Stimulated activated CD8-positive, alpha-beta memory T cell treated with anti-CD3 and anti-CD28 coated beads, Interleukin-2, amount 100 ng/mL, for 48 hours (primary cell): ENCODE results near the gene COL19A1.
"Not testable (repeated sequence)": the region's sequence is repeated elsewhere in the genome, so short reads cannot be mapped to it uniquely, and the experiment has no call there.

ENCODE experiments used
- DNase-seq, 2 donors: peaks; one replicate each; pipeline ENCODE4 v3.0.0-alpha.2; 2020; ENCODE audit warnings: low read depth in 2 of 2

COL19A1 gene

GRCh38 chr6:69866351-69866769 lies at the start of gene COL19A1:
Gene COL19A1, plus strand, starts transcription at chr6:69866556. Its CDS starts 13,012 bp downstream, at chr6:69879568.
- DNase-seq = peak in 1 of 2 donors; percentile 4

GRCh38 chr6:69816569-69816968 lies 49.8 kb upstream of the COL19A1 start:
- no peak for DNase-seq

DNA sequence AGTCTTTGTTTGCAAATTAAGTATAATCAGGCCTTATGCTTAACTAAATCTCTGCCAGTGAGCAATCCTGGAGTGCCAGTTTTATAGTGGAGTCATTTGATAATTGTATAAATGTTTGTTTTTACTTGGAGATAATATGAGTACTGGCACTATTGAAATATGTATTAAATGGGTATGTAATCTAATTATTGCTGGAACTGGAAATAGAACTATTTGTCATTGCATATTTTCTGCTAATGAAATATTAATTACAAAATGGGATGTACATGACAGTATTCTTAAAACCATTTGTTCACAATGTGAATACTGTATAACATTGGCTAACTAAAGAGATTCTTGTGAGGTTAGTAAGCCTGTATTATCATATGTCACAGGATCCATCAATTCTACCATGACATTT lies 49.0 kb upstream of the COL19A1 start:
- no peak for DNase-seq

DNA sequence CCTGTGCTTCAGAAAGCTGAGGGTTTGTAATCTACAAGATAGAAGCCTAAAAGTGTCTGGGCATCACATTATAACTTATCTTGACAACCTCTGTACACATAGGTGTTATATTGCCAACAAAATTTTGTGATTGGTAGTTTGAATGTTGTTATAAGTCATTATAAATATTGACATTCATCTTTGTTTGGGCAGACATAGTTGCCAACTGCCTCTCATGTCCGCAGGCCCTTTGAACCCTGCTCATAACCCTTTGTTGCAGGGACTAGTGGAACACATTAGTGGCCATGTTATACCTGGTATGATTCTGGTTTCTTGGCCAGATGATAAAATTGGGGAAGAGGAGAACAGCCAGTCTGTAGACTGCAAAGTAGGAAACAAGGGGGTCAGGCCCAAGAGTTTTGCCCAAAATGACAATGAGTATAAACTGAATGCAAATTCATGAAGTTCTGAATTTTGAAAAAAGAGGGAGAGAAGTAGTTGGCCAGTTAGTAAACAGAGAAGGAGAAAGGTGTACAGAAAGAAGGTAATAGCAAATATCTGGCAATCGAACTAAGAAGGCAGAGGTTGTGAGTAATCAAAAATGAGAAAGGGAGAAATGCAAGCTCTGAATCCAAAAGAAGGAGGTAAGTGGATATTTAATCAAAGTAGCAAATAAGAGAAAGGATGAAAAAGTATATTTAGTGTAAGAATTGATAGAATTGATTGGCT lies 48.0 kb upstream of the COL19A1 start:
- DNase-seq = no peak

- DNase-seq = no peak
These were observed 47.2 kb upstream of the COL19A1 start for GRCh38 chr6:69819138-69819537.

- DNase-seq = no peak
These were observed 46.3 kb upstream of the COL19A1 start for GRCh38 chr6:69820018-69820417.

DNA sequence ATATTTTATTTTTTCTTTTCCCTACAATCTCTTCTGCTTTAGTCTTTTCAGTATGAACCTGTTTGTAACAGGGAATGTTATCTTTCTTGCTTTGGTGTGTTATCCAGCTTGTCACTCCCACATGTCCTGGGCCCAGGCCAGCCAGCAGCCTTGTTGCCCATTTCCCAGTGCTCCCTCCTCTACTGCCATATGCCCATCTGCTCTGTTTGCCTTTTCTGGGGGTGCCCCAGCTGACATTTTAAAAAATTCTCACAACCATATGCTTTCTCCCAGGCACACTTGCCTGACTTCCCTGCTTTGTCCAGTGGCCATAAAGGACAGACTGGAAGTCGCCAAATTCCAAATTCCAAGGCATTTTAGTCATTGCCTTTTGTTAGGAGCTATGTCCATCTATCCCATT lies 45.9 kb upstream of the COL19A1 start:
- no peak for DNase-seq

- DNase-seq = not testable (repeated sequence)
These were observed 42.0 kb upstream of the COL19A1 start for GRCh38 chr6:69824355-69824754.

DNA sequence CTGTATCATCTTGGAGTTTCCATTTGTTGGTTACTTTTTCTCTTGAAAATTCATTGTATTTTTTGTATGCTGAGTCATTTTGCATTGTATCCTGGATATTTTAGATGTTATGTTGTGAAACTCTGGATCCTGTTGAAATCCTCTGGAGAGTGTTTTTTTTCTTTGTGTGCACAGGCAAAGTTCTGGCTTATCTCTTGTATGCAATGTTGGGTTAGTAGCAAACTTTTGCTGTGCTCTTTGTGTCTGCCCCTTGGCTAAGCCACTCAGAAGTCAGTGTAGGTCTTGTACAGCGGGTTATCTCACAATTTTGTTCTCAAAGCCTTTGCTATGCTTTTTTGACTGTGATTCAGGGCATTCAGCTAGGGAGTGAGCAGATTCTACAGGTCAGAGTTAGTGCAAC lies 40.5 kb upstream of the COL19A1 start:
- DNase-seq = no peak

DNA sequence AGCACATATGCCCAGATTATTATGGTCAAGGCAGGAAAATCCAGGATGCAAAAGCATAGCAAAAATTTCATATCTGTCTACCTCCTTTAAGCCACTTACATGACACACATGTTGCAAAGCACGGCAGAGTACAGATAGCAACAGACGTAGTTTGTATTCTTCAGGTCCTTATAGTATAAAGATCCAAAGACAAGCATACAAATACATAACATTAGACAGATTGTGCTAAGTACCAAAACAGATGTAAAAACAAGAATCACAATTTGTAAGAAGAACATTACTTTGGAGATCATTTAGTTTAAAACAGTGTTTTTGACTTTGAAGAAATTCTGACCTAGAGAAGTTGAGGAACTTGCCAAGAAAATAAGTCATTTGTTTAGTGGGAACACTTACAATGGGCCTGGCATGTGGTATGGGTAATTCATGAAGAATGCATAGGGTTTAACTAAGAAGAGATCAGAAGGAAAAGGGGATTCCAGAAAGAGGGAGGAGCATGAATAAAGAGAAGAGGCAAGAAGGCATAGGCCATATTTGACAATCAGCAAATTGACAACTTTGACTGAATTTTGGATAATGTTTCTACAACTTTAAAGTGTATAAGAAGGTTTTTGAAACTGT lies 39.0 kb upstream of the COL19A1 start:
- no peak for DNase-seq

DNA sequence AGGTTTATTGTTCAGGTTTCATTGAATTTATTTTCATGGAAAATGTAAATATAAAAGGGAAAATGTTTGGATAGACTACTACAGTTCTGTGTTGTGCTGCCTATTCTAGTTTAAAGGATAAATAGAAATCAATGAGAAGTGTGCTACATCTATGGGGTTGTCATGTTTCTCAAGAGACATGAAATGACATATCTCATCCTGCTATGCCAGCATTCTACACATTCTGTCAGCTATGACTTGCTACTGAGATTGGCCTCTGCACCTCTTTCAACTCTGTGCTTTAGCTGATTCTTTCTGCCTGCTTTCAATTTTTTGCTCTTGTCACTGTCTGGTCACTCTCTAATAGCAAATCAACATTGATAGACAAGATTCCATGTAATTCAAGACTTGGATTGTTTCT lies 33.8 kb upstream of the COL19A1 start:
- DNase-seq = no peak

GRCh38 chr6:69835414-69836179 lies 30.8 kb upstream of the COL19A1 start:
- DNase-seq = no peak

GRCh38 chr6:69841862-69842261 lies 24.5 kb upstream of the COL19A1 start:
- DNase-seq = no peak

GRCh38 chr6:69843189-69843588 lies 23.2 kb upstream of the COL19A1 start:
- DNase-seq = no peak

- no peak for DNase-seq
These were observed 20.0 kb upstream of the COL19A1 start for GRCh38 chr6:69846312-69846711.

GRCh38 chr6:69846770-69847491 lies 19.4 kb upstream of the COL19A1 start:
- no peak for DNase-seq

DNA sequence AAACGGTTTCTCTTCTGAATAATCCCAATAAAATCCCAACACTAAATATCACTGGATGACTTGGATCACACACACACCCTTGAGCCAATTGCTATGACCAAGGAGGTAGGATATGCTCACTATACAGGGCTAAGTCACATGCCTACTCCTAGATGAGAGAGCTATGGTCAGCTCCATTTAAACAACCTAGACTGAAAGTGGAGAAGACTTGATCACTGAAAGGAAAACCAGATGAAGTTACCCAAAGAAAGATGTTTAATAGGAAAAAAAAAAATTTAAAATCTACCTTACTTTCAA lies 18.9 kb upstream of the COL19A1 start:
- no peak for DNase-seq

DNA sequence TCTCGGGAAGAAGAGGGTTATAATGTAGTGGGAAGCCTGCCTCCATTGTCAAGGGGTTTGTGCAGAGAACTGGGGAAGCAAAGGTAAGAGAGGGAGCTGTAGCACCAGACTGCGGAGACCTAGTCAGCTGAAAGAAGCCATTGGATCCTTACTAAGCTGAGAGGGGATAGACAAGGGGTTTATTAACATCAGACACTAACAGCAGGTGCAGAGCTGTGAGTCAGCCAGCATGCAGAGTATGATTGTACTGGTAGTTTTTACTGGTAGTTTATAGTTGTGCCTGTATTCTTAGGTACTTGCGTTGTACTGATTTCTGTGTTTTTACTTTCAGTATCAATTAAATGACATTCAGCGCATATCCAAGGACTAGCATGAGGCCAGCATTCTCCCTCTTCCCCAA lies 17.8 kb upstream of the COL19A1 start:
- no peak for DNase-seq

GRCh38 chr6:69852706-69853105 lies 13.7 kb upstream of the COL19A1 start:
- DNase-seq = no peak

DNA sequence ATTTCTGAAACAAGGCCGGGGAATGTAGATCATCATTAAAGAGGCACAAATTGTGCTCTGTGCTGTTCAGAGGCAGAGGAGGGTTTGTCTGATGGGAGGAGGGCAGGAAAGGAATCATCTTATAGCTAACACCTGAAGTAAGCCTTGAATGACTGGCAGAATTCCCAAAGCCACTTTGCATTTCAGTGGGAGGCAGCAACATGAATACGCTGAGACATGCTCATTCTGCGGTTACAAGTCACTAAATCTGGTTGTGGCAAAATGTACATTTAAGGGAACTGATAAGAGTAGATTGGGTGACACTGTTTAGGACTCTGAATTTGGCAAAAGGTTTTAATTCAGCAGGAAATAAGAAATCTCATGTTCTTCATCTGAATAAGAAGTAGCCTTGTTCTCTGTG lies 4.4 kb upstream of the COL19A1 start:
- no peak for DNase-seq

- DNase-seq = no peak
These were observed 2.6 kb upstream of the COL19A1 start for GRCh38 chr6:69863766-69864165.

- DNase-seq = no peak
These were observed 1.2 kb upstream of the COL19A1 start for GRCh38 chr6:69865126-69865525.
